Activated T-cell treated with anti-CD3 and anti-CD28 coated beads for 48 hours (primary cell): ENCODE measurements around the gene PTPRG.
"Not testable (repeated sequence)": the region's sequence is repeated elsewhere in the genome, so short reads cannot be mapped to it uniquely, and the experiment has no call there.

Source experiments
- DNase-seq: peaks from one replicate; pipeline ENCODE4 v3.0.0-alpha.2; 2020; ENCODE audit warnings: low read depth

PTPRG gene

DNA sequence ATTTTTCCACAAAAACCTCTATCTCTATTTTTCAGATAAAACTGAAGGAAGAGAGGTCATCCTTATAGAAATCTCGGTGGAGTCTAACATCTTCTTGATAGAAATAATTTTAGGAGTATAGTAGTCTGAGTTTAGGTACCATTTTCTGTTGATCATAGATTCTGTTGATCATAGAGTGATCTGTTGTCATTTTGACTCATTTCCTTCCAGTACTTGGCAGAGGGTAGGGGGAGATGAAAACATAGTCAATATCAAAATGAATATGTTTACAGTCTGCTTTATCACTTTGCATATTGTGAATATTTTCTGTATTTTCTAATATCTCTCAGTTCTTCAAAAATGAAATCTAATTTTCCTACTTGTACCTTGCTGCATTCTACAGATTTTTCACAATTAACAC, 458.5 kb downstream of the PTPRG start:
- DNase-seq: no peak

DNA sequence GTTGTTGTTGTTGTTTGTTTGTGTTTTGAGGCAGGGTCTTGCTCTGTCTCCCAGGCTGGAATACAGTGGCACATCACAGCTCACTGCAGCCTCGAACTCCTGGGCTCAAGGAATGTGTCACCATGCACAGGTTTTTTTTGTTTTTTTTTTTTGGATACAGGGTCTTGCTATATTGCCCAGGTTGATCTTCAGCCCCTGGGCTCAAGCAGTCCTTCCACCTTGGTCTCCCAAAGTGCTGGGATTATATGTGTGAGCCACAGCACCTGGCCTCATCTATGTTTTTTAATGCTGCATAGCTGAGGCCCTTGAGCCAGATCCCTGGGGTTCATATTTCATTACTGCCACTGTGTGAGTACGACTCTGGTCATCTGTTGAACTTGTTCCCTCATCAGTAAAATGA, 459.3 kb downstream of the PTPRG start:
- no peak for DNase-seq

DNA sequence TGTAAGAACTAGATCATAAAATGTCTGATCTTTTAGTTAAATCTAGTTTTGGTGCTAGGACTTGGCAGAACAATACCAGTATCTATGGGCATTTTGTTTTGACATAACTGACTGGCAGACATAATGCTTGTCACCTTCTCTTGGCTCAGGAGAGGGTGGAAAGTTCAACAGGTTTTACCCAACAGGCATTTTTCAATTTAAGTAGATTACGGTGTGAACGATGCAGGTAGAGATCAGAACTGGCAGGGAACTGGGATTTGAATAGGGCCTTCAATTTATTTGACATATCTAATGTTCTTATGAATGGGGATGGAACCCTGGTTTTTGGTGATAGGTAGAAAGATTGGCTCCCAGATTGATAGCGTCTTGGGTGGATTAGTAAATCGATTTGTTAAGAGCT, 460.9 kb downstream of the PTPRG start:
- DNase-seq: no peak

DNA sequence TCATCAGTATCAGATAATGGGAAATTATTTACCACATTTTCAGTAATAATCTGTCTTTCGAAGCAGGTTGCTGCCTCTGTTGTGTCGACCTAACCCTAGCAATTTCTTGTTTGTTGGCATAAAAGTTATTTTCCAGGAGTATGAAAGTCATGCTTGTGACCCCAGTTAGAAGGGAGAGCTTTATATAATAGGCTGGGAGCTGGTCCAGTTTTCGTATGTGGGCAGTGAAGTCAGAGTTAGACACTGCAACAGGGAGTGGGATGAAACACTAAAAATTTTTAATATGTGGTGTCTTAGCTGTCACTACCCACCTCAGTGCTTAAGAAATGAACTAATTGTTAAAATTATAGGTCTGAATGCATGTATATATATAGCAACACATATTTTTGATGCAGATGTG, 463.5 kb downstream of the PTPRG start:
- no peak for DNase-seq

DNA sequence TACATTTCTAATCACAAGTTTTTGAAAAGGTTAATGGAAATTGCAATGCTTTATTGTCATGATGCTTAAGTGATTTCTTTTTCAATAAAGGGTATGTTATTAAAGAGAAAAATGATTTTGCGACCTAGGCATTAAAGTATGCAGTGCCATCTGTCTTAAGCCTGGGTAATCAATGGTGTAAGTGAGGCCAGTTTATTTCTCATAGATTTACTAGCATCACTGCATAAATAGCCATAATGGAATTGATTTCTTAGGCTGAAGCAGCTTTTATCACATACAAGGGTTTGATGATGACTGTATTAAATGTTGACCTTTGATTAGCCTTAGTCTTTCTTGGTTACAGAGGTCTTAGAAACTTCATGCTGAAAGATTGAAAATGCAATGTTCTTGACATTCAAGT, 464.5 kb downstream of the PTPRG start:
- DNase-seq: no peak

DNA sequence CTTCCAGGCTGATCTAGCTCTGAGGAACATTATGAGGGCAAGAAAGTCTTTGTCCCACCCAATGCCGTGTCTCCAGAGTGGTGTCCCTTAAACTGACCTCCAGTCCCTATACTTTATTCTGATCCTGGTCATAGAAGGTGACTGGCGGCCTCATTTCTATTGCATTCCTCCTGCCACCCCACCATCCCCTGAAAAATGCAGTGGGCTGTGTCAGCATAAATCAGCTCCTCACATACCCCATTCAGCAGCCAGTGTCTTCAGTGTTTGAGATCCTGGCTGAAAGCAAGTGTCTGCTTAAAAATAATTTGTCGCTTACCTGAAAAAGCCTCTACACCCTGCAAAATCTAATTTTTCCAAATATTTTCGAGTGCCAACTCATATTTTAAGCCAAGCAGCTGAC, 465.9 kb downstream of the PTPRG start:
- DNase-seq: no peak

DNA sequence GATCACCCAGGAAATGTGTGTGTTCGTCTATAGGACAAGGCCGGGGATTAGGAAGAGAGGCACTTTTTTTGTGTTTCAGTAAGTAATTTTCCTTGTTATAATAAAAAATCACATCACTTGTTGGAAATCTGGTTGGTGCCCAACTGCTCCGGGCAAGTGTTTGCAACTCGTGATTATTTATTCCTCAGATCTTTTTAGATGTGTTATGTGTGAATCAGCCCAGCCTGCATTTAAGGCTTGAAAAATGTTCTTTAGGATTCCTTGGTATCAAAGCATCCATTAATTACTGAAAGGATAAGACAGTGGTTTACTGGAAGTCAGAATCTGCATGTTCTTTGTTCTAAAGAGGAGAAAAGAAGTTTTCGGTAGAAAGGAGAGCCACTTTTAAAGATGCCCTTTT, 466.4 kb downstream of the PTPRG start:
- no peak for DNase-seq

DNA sequence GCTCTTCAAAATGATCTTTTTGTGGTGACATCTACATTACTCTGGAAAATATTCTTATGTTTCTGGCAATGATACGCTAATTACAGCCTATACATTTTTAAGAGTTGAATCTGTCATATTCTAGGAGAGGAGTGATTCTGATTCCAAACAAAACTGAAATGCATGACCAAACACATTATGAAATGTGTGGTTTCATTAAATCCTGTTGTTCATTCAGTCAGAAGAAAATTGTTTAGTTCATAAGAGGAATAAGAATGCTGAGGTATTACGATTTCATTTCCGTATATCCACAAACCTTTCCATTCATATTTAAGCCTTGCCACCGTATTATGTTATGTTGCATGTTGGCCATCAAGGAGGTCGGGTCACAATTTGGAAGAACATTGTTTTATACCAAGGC, 466.9 kb downstream of the PTPRG start:
- DNase-seq: no peak

DNA sequence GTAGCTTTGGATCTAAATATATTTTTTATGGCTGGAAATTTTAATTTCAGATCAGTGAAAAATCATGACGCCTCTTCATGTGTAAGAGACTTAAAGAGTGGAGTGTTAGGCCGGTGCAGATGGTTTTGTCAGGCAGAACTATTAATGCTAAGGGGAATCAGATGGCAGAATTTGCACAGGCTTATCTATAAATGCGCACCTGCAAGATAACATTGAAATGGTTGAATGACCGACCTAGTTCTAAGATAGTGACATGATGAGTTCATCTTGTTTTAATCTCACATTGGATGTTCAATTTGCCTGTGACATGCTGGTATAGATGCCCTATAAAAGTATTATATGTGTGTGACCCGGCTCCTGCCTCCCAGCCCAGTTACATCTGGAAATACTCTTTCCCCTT, 471.4 kb downstream of the PTPRG start:
- DNase-seq: no peak

DNA sequence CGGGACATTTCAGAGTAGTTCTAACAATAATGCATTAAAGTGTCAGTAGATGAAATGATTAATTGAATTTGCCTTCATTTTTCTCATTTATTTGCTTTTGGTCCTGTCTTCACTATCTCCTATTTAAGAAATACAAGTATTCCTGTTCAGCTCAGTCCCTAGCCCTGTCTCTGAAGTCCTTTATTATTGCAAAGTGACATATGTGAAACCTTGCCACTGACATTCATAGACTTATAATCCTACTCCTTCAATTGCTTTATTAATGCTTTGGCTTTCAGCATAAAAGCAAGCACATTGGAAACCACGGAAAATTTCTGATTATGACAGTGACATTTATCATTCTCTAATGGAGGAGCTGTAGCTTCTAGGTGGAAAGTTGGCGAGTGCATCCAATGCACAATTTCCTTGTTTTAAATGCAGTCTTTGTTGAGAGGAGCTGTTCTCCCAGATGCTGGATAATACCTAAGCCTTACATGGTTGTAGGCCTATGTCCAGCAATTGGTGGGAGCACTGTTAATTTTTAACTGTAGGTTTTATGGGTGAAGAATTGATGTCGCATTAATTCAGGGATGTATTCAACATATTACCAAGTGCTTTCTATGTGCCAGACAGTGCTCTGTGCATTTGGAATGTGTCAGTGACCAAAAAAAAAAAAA, 474.2 kb downstream of the PTPRG start:
- DNase-seq: no peak

DNA sequence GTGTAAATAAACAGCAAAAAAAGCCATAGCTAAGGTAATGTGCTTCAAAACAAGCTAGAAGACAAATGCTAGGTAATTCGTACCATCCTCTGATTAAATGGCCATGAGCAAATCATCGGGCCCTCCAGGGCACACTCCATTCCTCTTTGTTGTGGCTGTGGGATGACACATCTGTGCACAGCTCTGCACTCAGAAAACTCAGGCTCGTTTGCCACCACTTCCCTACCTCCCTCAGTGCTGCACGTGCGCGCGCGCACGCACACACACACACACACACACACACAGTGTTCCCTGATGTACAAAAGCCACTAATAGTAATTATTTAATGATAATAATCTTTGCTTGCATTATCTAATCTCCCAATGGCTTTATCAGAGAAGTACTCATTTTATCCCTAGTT, 475.4 kb downstream of the PTPRG start:
- no peak for DNase-seq

DNA sequence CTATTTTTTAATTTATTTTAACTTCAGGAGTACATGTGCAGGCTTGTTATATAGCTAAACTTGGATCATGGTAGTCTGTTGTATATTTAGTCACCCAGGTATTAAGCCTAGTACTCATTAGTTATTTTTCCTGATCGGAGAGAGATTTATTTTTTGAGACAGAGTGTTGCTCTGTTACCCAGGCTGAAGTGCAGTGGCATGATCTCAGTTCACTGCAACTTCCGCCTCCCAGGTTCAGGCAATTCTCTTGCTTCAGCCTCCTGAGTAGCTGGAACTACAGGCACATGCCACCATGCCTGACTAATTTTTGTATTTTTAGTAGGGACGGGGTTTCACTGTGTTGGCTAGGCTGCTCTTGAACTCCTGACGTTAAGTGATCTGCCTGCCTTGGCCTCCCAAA, 477.4 kb downstream of the PTPRG start:
- not testable (repeated sequence) for DNase-seq

DNA sequence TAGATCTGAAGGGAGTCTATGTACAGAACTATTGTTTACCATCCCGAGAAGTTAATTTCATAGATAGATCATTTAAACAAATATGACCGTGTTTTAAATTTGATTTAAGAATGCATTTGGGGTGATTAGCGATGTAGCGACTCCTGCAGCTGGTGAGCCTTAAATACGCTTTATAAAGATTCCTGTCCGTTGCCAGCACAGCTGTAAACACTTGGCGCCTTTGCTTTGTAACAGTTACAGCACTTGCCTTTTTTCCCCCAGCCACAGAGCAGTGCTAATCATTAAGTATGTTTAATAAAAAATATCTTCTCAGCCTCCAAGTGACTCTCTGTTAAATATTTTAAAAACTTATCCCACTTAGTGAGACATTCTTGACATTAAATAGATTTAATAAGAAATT, 478.2 kb downstream of the PTPRG start:
- no peak for DNase-seq

DNA sequence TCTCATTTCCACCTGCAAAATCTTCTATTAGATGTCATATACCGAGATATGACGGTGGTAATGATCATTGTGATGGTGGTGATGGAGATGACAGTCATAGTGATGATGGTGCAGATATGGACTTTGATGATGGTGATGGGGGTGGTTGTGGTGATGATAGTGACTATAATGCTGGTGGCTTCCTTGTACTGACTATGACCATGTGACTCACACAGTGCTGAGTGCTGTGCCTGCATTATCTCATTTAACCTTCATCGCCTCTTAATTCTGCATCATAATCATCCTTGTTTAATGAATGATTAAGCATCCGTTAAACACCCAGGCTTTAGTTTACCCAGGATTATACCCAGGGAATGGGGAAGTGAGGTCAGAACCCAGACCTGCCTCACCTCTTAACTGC, 480.3 kb downstream of the PTPRG start:
- no peak for DNase-seq

DNA sequence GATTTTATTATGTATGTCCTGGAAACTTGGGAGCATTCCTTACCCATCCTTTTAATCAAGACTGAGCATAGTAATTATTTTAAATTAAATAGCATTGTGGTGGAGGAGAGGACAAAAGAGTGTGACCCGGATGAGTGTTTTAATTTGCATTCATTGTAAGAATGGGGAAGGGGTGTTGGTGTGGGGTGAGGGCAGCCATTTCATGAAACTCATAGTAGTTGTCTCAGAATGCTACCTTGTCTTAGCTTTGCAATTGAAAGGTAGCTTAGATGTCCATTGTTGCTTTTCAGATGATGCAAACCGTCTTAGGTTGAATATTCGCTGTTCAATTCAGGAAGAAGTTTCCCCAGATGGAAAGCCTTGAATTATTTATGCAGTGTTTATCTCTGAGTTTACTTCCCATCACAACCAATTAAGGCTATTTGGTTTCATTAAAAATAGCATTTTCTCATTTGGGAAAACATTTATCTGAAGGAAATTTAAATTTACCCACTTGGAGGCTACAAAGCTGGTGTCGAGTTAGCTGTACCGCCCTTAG, 483.6 kb downstream of the PTPRG start:
- no peak for DNase-seq

DNA sequence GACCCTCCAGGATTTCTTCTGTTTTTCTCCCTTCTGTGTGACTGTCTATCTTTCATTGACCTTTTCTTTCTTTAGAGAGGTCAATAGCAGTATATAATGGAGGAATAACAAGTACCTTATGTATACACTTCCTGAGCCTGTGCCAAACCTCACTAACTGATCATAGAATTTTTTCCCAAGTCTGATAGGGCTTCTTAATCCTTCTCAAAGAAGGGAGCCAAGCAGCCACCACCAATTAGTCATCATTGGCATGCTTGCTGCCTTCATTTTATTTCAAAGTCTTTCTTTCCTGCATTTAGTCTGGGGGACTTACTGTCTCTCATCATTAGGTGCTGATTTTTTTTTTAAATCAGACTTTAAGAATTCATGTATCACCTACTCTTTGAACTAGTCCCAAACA, 485.0 kb downstream of the PTPRG start:
- no peak for DNase-seq

DNA sequence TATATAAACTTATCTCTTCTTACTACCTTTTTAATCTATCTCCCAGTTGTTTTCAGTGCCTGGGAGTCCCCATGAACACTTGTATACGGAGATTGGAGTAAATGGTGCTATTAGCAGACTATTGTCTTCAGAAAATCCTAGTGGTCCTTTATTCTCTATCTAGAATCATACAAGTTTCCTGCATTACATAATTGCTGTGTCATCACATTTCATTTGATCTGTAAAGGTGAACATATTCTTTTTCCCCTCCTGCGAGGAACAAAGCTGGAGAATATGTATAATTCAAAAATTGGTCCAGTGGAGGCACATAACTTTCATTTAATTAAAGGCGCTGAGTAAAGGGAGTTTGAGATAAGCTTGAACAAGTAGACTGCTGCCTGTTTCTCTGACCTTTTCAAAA, 487.2 kb downstream of the PTPRG start:
- DNase-seq: no peak

DNA sequence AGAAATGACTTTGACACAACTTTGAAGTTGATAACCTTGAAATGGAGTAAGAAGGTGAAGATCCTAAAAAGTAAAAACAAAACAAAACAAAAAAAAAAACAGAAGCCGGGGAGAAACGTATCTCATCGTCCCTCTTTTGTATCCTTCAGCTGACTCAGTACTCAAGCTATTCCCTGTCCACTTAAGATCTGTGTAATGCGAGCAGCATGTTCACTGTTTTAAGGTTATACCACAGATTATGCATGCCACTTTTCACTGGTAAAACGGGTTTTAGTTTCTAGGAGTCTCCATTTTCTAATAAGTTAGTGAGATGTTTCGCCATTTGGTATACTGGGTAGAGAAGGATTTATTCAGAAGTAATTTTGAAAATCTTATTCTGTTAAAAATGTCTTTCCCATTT, 487.7 kb downstream of the PTPRG start:
- DNase-seq: no peak

DNA sequence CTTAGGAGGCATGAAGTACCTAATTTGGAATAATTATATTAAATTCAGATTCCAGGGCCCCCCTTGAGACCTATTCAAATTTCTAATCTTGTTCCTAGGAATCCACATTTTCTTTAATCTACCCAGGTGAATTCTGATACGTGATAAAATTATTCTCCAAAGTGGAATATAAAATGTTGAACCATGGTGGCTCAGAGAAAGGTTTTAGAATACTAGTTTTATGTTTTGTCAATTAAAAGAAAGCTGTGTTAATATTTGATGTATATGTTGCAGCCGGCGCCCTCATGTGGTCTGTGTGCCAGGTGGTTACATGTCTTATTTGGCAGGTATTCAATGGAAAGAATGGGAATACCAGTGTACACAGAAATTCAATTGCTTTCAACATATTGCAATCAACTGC, 490.1 kb downstream of the PTPRG start:
- no peak for DNase-seq

DNA sequence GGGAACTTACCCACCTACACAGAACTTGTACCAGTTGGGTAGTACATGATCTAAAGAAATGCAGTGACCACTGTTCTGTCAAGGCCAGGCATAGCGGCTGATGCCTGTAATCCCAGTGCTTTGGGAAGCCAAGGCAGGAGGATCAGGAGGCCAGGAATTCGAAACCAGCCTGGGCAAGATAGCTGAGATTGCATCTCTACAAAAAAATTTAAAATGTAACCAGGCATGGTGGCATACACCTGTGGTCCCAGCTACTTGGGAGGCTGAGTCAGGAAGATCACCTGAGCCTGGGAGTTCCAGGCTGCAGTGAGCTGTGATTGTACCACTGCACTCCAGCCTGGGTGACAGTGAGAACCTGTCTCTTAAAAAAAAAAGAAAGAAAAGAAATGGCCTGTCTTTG, 491.0 kb downstream of the PTPRG start:
- no peak for DNase-seq

DNA sequence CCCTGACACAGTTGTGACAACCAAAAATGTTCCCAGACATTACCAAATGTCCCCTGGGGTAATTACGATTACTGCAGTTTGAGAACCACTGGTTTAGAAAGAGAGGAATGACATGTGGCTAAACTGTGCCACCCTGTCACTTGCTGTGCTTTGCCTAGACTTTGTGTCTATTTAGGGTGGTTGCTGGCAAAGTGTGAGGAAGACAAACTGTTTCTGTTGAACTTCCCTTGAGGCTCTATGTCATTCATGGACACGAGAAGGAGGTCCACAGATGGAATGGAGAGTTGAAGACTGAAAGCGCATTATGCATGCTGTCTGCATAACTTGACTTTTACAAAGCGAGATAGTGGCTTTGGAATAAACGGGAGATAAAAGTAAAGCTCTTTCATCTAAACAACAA, 495.3 kb downstream of the PTPRG start:
- no peak for DNase-seq

DNA sequence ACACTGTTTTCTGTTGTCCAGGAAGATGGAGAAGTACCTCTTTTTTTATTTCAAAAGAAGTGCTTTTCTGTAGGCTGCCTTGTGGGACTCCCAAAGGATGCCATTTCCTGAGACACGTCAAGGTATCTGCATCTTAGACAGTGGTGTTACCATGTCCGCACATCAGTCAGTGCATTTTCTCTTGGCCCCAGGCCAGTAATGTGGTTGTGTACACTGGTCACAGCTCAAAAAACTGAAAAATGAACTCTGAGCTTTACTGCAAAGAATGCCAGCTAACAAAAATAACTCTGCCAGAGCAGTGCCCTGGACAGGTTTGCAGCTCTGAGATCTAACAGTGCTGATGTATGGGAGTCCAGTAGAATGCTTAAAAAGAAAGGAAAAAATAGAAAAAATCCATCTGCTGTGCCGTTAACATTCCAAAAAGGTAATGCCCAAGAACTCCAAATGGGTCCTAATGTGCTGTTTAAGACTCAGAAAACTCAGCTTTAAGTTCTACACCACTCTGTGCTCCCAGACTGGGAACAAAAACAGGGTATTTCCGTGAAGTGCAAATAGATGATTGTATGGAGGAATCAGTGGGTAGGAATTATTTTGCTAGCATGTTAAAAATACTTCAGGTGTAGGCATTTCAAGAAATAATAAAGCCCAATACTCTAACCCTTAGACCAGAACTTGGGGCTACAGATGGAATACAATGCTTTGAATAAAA, 496.1 kb downstream of the PTPRG start:
- DNase-seq: no peak

DNA sequence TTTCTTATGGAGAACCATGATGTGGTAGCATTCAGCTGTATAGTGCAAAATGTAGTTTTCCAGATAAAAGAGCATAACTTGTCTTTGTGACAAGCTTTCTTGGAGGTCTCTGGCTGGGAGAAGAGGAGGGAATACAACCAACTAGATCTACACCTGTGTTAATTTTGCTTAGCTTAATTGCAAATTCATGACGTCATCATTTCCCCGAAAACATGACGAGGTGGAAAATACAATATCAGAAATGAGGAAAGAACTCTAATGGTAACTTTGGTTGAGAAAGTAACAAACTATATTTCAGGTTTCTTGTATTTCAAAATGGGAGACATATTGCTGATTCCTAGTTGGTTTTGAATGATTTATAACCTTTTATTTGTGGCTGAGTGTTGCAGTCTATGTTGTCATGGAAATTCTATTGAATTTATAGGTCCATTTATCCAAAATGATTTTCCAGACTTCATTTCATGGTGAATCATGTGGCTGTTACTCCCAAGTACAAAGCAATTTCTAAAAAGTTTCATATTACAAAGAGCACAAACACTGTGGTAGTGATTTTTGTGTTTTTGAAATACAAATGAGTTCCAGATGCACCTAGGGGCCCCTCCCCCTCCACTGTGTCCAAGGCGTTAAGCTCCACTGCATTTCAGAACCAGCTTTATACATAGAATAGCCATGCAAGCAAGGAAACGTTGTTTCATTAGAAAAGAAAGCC, 504.8 kb downstream of the PTPRG start:
- no peak for DNase-seq
